Measurements from ENCODE around the gene CNOT1. TPM values are rescaled to one million over a fixed set of nuclear protein-coding genes. Genes with fewer than 3 reads are reported as not detected.

The CNOT1 gene
- total RNA-seq, 2 experiments from 2014 or later = 164 to 184 TPM

GRCh38 chr16:58628845-58629732 is 537 bp downstream of the CNOT1 start:
- no peak for TF ChIP-seq CTCF (IDR thresholded peaks at IDR 0.05)
- peaks cover 40% of the 10 kb centered on the region for H3K36me3 Mint-ChIP-seq (ENCODE audit: low read depth)
- ChIA-PET POLR2A (interaction anchor here (0.6 to 1.1 kb wide), 2 partner anchors 9 to 1443 kb away, joined by 3 to 5 read pairs; partner anchors contain the start of genes PSME3IP1 and RSPRY1), CTCF (interaction anchor here (1.1 to 2.1 kb wide), 4 partner anchors 22 to 127 kb away, joined by 3 to 7 read pairs (median 3); partner anchors contain the start of gene GOT2)
- H3K27me3 Mint-ChIP-seq = no peaks in the 10 kb centered on the region
- intact Hi-C loops (cut with DNase I, micrococcal nuclease) = loop anchor here in 1 of 2 experiments (10.0 kb wide), 1 partner anchor 634 kb away; no protein-coding TSS in a partner anchor
- no peaks in the 10 kb centered on the region for H3K9me3 Mint-ChIP-seq
- peak overlapping the region; percentile 98 for H3K4me3 Mint-ChIP-seq
- peak overlapping the region; percentile 93 for H3K4me3 ChIP-seq (ENCODE audit: low read length)
- peaks cover 28% of the 10 kb centered on the region for H3K4me1 Mint-ChIP-seq (ENCODE audit: low read depth)
- peak; percentile 8 to 74 (median 41) for DNase-seq
- peaks cover 37% of the 10 kb centered on the region for H3K4me1 ChIP-seq (ENCODE audit: insufficient read depth, low read length)
- H3K27ac ChIP-seq (ENCODE audit: low read depth in 1 of 2, low read length in 2 of 2) = peak overlapping the region; percentile 99 to 100
- H3K27ac Mint-ChIP-seq = peak overlapping the region; percentile 96
- H3K27me3 ChIP-seq (ENCODE audit: control insufficient read depth in 1 of 2, insufficient read depth in 2 of 2, low read length in 2 of 2) = no peaks in the 10 kb centered on the region
- peaks cover 9% of the 10 kb centered on the region for H3K36me3 ChIP-seq (ENCODE audit: insufficient read depth, low read length)
- peak; percentile 0 for ATAC-seq (ENCODE audit: poor library complexity)
- H3K9me3 ChIP-seq (ENCODE audit: control insufficient read depth in 1 of 2, insufficient read depth in 1 of 2, low read length in 2 of 2) = no peaks in the 10 kb centered on the region

GRCh38 chr16:58624209-58624608 is 5.4 kb downstream of the CNOT1 start:
- intact Hi-C loops (cut with DNase I, micrococcal nuclease) = loop anchor here in 1 of 2 experiments (5.0 to 10.0 kb wide), 2 partner anchors 92 to 629 kb away; no protein-coding TSS in a partner anchor
- Histone ChIP-seq H3K9me3 (ENCODE audit: control insufficient read depth in 1 of 2, insufficient read depth in 1 of 2, low read length in 2 of 2) (no peaks in the 10 kb centered on the region), H3K27ac (ENCODE audit: low read depth in 1 of 2, low read length in 2 of 2) (no peak overlapping the region), H3K4me3 (ENCODE audit: low read length) (no peak overlapping the region), H3K36me3 (ENCODE audit: insufficient read depth, low read length) (peaks cover 38% of the 10 kb centered on the region), H3K27me3 (ENCODE audit: control insufficient read depth in 1 of 2, insufficient read depth in 2 of 2, low read length in 2 of 2) (no peaks in the 10 kb centered on the region), H3K4me1 (ENCODE audit: insufficient read depth, low read length) (peaks cover 33% of the 10 kb centered on the region)
- peaks cover 65% of the 10 kb centered on the region for H3K36me3 Mint-ChIP-seq (ENCODE audit: low read depth)
- H3K4me3 Mint-ChIP-seq = no peak overlapping the region
- no peaks in the 10 kb centered on the region for H3K9me3 Mint-ChIP-seq
- DNase-seq (no peak), ATAC-seq (ENCODE audit: poor library complexity) (no peak)
- H3K27ac Mint-ChIP-seq = no peak overlapping the region
- TF ChIP-seq CTCF (IDR thresholded peaks at IDR 0.05) = no peak
- no peaks in the 10 kb centered on the region for H3K27me3 Mint-ChIP-seq
- CTCF ChIA-PET = no interaction called here
- peaks cover 30% of the 10 kb centered on the region for H3K4me1 Mint-ChIP-seq (ENCODE audit: low read depth)
- POLR2A ChIA-PET = no interaction called here

GRCh38 chr16:58620396-58620795 is 9.2 kb downstream of the CNOT1 start:
- Mint-ChIP-seq H3K36me3 (ENCODE audit: low read depth) (peaks cover 70% of the 10 kb centered on the region), H3K27me3 (no peaks in the 10 kb centered on the region), H3K4me3 (no peak overlapping the region), H3K9me3 (no peaks in the 10 kb centered on the region), H3K4me1 (ENCODE audit: low read depth) (peaks cover 24% of the 10 kb centered on the region), H3K27ac (peak overlapping the region; percentile 39)
- intact Hi-C loops (cut with DNase I, micrococcal nuclease) = loop anchor here in 1 of 2 experiments (5.0 to 10.0 kb wide), 2 partner anchors 88 to 626 kb away; no protein-coding TSS in a partner anchor
- no peak overlapping the region for H3K4me3 ChIP-seq (ENCODE audit: low read length)
- ATAC-seq (ENCODE audit: poor library complexity) (no peak), DNase-seq (no peak)
- ChIA-PET POLR2A (no interaction called here), CTCF (interaction anchor here (0.6 kb wide), 1 partner anchor 49 kb away, joined by 3 read pairs; no protein-coding TSS in a partner anchor)
- H3K27me3 ChIP-seq (ENCODE audit: control insufficient read depth in 1 of 2, insufficient read depth in 2 of 2, low read length in 2 of 2) = no peaks in the 10 kb centered on the region
- no peaks in the 10 kb centered on the region for H3K9me3 ChIP-seq (ENCODE audit: control insufficient read depth in 1 of 2, insufficient read depth in 1 of 2, low read length in 2 of 2)
- peaks cover 68% of the 10 kb centered on the region for H3K36me3 ChIP-seq (ENCODE audit: insufficient read depth, low read length)
- H3K27ac ChIP-seq (ENCODE audit: low read depth in 1 of 2, low read length in 2 of 2) = no peak overlapping the region
- H3K4me1 ChIP-seq (ENCODE audit: insufficient read depth, low read length) = peaks cover 36% of the 10 kb centered on the region
- no peak for TF ChIP-seq CTCF (IDR thresholded peaks at IDR 0.05)

Data from CD4-positive, alpha-beta T cell (primary cell).